HG03442 (cell line): ENCODE data around the gene ARHGAP42.
"Not testable (repeated sequence)": the region's sequence is repeated elsewhere in the genome, so short reads cannot be mapped to it uniquely, and the experiment has no call there.

Experiments used
- ATAC-seq: cut with Tn5 transposase; IDR thresholded peaks from one replicate; pipeline ENCODE4 v1.9.1; 2021; ENCODE audit warnings: mild to moderate bottlenecking, moderate library complexity; ENCODE audit not compliant: unreplicated experiment

The ARHGAP42 gene

DNA sequence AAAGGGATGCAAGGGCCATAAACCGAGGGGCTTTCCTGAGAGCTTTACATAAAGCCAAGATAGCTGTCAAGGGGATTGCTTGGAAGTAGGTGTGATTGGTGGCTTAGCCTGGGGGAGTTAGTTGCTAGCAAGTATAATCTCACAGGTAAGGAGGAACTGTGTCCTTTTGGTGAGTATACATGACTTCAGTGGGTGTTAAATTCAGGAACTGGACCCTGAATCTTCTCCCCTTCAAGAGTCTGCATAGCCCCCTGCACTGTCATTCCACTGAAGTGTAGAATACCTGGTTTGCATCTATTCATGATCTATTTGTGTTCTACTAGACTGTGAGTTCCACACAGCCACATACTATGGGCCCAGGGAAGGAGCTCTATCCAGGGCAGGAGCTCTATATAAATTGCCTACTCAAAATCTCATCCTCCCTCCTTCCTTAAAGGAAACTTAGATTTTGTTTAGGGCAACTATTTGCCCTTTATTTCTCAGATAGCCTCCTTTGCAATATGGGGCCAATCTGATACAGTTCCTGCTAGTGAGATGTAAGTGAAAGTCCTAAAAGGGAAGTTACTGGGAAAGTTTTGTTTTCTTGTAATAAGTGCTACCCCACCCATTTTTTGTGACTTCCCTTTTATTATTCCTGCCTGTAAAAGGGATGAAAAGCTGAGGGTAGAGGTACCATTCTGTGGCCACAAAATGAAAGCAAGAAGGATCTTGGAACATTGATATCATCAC is 322.0 kb downstream of the ARHGAP42 start:
- ATAC-seq: no peak

- no peak for ATAC-seq
Measured at GRCh38 chr11:101009690-101010055, 322.6 kb downstream of the ARHGAP42 start.

DNA sequence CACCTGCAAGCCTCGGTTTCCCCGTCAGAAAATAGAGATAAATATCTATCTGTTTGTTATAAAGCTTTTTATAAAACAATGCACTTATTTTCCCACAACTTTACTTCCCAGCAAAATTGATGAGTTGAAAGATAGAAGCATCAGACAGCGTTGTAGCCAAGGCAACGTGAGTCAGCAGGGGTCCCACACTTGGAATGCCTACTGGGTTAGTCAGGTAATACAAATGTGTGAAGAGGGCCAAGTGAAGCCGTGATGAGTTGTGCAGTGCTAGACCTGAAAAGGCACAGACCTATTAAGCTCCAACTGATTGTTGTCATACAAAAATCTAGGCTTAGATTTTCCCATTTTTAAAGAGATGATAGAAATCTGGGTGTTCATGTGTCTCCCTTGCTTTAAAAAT is 323.8 kb downstream of the ARHGAP42 start:
- no peak for ATAC-seq

DNA sequence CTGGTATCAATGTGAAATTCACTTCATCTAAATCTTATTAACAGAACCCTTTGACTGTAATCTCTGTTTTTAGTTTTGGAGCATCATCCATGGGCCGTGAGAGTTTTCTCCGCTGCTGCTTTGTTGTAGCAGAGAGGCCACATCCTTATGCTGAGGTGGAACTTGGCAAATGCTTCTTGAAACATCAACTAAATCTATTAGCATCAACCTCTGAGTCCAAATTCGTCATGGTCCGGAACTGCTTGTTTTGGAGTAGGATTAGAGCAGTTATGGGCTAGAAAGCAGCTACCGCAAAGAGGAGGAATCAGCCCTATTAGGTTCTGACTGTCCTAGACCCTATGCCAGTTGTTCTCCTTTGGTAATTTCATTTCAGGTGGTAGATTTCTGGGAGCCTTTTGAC is 324.8 kb downstream of the ARHGAP42 start:
- ATAC-seq: no peak

DNA sequence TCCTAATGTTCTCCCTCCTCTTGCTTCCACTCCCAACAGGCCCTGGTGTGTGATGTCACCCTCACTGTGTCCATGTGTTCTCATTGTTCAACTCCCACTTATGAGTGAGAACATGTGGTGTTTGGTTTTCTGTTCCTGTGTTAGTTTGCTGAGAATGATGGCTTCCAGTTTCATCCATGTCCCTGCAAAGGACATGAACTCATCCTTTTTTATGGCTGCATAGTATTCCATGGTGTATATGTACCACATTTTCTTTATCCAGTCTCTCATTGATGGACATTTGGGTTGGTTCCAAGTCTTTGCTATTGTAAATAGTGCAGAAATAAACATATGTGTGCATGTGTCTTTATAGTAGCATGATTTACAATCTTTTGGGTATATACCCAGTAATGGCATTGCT is 326.6 kb downstream of the ARHGAP42 start:
- ATAC-seq: not testable (repeated sequence)

GRCh38 chr11:101014600-101015285 is 327.7 kb downstream of the ARHGAP42 start:
- no peak for ATAC-seq

DNA sequence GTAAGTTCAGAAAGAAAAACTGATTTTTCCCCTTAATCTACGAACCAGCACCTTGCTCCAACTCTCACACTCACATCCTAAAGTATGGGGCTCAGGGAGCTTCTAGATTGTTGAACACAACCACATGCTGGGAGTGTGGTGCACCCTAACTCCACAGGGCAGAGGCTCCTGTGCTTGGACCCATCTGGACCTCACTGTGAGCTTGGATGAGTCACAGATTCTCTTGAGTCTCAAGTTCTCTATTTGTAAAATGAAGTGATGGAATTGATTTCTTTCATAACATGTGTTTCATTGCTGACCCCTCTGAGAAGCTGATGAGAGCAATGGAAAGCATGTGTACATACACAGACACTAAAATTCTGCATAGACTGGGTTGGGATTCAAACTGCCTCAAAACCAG is 332.8 kb downstream of the ARHGAP42 start:
- no peak for ATAC-seq

- ATAC-seq: no peak
Measured at GRCh38 chr11:101022256-101022655, 335.2 kb downstream of the ARHGAP42 start.

- ATAC-seq: no peak
Measured at GRCh38 chr11:101028644-101029043, 341.6 kb downstream of the ARHGAP42 start.

GRCh38 chr11:101030015-101030414 is 342.9 kb downstream of the ARHGAP42 start:
- no peak for ATAC-seq

- ATAC-seq: peak; percentile 52
Measured at GRCh38 chr11:101030692-101031091, 343.6 kb downstream of the ARHGAP42 start.

GRCh38 chr11:101031713-101032112 is 344.6 kb downstream of the ARHGAP42 start:
- no peak for ATAC-seq

DNA sequence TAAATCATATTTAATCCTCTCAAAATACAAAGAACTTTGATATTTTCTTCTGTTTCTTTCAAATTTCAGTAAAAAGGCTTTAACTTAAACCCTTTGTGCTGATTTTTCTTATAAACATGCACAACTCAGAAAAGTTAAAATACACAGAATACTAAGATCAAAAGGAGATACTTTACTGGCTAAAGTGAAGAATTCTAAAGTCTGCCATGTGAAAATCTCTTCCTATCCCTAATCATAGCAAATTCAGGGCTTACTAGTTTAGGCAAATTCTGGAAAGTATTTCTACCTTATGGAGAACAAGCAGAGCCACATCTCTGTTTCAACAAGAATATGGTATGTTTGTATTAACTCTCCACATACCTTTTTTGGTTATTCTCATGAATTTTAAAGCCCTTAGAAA is 345.9 kb downstream of the ARHGAP42 start:
- no peak for ATAC-seq

GRCh38 chr11:101034076-101034475 is 347.0 kb downstream of the ARHGAP42 start:
- ATAC-seq: no peak

DNA sequence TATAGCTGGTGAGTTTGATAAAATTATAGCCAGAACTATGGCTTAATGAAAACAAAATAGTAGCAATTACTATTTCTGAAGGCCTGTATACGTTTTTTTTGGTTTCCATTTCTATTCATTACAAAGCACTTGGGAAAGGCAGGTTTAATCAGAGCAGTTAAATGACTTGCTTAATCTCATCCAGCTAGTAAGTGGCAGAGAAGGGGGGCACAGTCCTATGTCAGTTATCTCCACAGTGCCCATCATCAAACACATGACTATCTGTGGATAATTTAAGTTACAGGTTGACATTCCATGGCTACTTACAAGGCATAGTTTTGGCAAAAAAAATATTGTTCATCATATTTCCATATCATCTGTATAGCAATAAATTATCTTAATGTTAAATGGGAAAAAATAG is 348.8 kb downstream of the ARHGAP42 start:
- no peak for ATAC-seq
